Measurements from ENCODE around the gene TPM1.
"Not testable (repeated sequence)": the region's sequence is repeated elsewhere in the genome, so short reads cannot be mapped to it uniquely, and the experiment has no call there.

The TPM1 gene

DNA sequence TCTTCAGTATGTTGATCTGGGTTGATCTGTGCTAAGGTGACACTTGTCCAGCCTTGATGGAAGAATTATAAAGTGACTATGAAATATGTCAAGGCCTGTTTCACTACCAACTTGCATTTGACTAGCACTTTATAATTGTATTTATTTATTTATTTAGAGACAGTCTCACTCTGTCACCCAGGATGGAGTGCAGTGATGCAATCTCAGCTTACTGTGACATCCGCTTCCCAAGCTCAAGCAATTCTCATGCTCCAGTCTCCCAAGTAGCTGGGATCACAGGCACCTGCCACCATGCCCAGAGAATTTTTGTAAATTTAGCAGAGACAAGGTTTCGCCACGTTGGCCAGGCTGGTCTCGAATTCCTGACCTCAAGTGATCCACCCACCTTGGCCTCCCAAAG lies 53.6 kb downstream of the TPM1 start:
- no peak for DNase-seq (ENCODE audit: low spot score)

DNA sequence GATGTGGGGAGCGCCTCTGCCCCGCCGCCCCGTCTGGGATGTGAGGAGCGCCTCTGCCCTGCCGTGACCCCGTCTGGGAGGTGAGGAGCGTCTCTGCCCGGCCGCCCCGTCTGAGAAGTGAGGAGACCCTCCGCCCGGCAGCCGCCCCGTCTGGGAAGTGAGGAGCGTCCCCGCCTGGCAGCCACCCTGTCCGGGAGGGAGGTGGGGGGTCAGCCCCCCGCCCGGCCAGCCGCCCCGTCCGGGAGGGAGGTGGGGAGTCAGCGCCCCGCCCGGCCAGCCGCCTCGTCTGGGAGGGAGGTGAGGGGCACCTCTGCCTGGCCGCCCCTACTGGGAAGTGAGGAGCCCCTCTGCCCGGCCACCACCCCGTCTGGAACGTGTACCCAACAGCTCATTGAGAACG lies 56.4 kb downstream of the TPM1 start:
- not testable (repeated sequence) for DNase-seq (ENCODE audit: low spot score)

DNA sequence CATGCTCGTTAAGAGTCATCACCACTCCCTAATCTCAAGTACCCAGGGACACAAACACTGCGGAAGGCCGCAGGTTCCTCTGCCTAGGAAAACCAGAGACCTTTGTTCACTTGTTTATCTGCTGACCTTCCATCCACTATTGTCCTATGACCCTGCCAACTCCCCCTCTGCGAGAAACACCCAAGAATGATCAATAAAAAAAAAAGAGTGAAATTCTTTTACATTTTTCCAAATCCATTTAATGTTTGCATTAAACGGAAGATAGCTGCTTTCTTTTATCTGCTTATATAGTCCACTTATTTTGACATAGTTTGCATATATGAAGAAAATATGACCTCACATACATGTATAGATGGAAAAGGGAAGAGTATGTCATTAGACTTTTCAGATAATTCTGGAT lies 57.0 kb downstream of the TPM1 start:
- not testable (repeated sequence) for DNase-seq (ENCODE audit: low spot score)

DNA sequence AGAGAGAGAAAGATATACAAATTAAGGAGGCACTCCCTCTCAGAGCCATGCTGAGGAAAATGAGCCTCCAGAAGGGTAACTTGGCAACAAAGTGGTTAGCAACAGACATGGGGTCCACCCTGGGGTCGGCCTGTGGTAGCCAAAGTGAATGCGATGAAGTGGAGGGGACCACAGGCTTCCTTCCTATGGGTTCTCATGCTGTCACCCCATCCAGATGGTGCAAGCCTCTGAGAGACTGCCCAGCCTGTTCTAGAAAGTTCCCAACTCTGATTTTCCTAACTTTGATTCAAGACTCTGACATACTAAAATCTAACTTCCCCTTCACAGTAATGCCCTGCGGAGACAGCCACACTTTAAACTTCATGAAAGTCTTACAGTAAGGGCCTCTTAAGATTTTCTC lies 60.9 kb downstream of the TPM1 start:
- no peak for DNase-seq (ENCODE audit: low spot score)

DNA sequence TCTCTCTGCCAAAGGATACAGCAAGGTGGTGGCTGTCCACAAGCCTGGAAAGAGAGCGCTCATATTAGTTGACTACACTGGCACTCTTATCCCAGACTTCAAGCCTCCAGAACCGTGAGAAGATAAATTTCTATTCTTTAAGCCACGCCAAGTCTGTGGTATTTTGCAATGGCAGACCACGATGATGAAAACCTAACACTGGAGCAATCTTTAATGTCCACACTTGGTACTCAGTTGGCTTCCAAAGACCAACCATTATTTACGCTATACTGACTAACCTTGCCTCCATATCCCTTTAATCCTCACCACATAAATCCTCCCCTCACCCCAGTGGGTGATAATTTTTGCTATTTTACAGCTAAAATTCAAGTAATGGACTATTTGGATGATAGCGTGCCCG lies 62.2 kb downstream of the TPM1 start:
- no peak for DNase-seq (ENCODE audit: low spot score)

DNA sequence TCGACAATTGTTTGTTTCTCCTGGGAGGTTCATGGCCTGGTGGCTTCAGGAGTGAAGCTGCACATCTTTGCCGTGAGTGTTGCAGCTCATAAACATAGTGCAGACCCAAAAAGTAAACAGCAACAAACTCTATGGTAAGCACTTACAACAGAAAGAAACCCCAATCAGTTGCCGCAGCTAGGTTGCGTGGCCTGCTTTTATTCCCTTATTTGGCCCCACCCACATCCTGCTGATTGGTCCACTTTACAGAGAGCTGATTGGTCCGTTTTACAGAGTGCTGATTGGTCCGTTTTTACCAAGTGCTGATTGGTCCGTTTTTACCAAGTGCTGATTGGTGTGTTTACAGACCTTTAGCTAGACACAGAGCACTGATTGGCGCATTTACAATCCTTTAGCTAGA lies 62.8 kb downstream of the TPM1 start:
- not testable (repeated sequence) for DNase-seq (ENCODE audit: low spot score)

DNA sequence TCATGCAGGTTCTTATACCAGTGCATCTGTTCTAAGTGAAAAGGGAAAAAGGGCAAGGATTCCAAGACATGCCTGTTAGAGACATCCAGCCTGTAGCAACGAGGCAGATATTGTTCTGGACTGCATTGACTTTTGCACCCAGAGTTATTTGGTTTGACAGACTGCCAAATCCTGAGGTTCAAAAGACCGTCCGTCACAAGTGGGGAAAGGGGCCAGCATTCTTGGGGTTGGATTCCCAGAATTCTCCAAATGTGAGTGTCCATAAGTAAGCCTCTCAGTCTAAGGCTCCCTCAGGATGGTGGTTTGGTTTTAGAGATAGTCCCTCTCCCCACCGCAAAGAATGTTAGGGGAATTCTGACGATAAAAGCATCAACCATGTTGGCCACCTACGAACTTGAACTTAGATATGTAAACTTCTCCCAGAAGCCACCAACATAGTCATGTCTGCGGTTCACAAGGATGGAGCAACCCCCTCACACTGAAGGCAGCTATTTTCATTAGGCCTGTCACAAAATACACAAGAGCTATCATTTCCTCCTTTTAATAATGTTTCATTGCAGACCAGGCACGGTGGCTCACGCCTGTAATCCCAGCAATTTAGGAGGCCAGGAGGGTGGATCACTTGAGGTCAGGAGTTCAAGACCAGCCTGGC lies 65.5 kb downstream of the TPM1 start:
- DNase-seq (ENCODE audit: low spot score): peak; percentile 90

DNA sequence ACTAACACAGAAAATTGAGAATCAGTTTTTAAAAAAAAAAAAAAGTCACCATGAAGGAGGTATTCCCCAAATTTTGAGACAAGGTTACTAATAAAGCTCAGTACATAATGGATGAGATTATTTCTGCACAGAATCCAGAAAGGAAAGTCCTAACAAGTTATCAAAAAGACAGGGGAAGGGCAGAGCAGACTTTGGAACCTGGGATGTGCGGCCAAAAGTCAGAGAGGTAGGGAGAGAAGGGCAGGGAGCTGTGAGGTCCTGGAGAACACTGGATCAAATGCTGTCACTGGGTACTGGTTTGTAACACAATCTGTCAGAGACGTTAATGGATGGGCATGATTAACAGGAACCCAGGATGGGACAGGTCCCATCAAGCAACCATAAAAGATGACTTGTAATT lies 67.0 kb downstream of the TPM1 start:
- DNase-seq (ENCODE audit: low spot score): no peak

DNA sequence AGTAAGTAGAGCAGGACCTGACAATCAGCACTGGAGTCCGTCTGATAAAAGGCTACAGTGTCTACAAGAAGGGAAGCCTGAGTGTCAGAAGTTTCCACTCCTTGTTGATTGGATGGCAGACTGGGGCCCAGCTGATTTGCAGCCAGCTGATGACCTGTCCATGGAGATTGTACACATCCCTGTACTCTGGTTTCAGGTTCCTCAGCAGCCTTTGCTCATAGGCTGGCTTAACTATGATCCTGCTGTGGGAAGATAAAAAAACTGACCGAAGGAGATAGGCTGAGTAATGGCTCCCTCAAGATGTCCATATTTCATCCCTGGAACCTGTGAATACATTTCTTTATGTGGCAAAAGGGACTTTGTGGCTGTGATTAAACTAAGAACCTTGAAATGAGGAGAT lies 67.4 kb downstream of the TPM1 start:
- DNase-seq (ENCODE audit: low spot score): no peak

DNA sequence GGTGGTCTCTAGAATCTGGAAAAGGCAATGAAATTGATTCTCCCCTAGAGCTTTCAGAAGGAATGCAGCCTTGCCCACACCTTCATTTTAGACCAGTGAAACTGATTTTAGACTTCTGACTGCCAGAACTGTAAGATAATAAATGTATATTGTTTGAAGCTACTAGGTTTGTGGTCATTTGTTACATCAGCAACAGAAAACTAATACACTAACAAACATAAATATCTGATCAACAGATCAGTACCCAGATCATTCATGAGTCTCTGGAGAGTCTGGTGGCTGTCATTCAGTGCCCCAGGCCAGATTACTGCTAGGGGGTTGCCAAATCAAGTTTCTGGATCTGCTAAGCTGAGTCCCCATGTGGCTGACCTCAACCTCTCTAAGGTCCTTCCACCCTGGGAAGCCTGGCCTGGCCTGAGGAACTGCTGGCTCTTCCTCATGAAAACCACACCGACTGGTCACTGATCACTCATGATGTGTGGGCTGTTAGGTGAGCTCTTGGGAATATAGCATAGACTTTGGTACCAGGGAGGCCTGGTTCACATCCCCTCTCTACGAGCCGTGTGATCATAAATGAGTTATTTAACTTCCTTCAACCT lies 68.0 kb downstream of the TPM1 start:
- DNase-seq (ENCODE audit: low spot score): no peak

DNA sequence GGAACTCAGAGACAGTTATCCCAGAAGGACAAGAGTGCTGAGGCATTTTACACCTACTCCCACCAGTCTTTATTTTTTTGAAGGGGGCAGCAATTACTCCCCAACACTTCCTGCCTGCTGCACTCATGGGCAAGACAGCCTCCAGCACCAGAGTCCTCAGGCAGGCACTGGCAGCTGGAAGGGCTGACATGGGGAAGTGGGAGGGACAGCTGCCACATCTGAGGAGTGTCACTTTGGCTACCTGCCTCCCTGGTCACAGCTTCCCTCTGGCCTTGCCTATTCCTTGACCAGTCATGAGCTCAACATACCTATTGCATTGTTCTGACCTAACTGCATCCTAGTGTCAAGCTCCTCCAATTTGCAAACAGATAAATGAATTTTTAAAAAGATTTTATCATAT lies 68.9 kb downstream of the TPM1 start:
- DNase-seq (ENCODE audit: low spot score): no peak

DNA sequence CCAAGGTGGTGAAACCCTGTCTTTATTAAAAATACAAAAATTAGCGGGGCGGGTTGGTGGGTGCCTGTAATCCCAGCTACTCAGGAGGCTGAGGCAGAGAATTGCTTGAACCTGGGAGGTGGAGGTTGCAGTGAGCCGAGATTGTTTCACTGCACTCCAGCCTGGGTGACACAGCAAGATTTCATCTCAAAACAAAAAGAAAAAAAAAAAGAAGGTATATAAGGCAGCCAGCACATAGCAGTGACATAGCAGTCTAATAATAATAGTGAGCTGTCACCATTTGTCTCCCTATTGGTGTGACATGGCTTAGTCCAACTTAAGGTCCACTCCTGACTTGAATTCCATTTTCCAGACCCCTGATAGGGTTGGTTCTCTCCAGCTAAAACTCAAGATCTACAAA lies 70.3 kb downstream of the TPM1 start:
- no peak for DNase-seq (ENCODE audit: low spot score)

DNA sequence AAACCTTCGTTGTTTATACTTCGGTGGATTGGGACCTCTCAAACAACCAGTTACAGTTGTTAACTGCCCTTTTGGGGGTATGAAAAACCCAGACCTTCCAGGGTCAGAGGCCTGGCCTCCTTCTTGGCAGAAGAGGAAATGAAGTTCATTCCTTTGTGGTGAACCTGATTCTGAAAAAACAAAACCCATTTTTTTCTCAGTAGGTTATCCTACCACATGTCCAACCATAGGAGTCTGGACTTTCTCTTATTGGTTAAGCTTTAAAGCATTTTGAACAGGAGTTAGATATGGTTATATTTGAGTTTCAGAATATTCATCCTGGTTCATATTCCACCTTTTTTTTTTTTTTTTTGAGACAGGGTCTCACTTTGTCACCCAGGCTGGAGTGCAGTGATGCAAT lies 71.9 kb downstream of the TPM1 start:
- DNase-seq (ENCODE audit: low spot score): no peak
